ENCODE data around the gene SYNM. TPM values are rescaled to one million over a fixed set of nuclear protein-coding genes. Genes with fewer than 3 reads are reported as not detected.

Gene SYNM
- total and polyA plus RNA-seq, 5 donors from 2014 or later: 0.13 to 1.8 (median 0.41) TPM; not detected in 2

Other genes starting within 250 kb of the SYNM start
- gene PGPEP1L, start 97.3 kb upstream of the SYNM start, total RNA-seq: not detected
- gene PGPEP1L, start 97.3 kb upstream of the SYNM start, polyA plus RNA-seq: not detected
- gene TTC23, start 144.5 kb downstream of the SYNM start, total RNA-seq: 0.67 TPM
- under 1 TPM in 2 of 4 donors, not detected in 2; 0.56 to 0.60 TPM for gene TTC23, start 144.5 kb downstream of the SYNM start, polyA plus RNA-seq
- 12.5 TPM for gene LRRC28, start 146.4 kb downstream of the SYNM start, total RNA-seq
- gene LRRC28, start 146.4 kb downstream of the SYNM start, polyA plus RNA-seq: 10 to 100 TPM; 23.3 to 43.3 (median 32.3) TPM

Data from CD4-positive, CD25-positive, alpha-beta regulatory T cell (primary cell).